IPS-18a (cell line): Measurements from ENCODE around the gene TRAK1.

Experiments
- H3K27ac ChIP-seq: one replicate; pipeline ENCODE4 v1.5.1; 2013; ENCODE audit warnings: low read length
- H3K27me3 ChIP-seq: one replicate; pipeline ENCODE4 v1.6.1; 2013; ENCODE audit warnings: mild to moderate bottlenecking, low read length; ENCODE audit not compliant: control insufficient read depth, insufficient read depth
- H3K36me3 ChIP-seq: one replicate; pipeline ENCODE4 v1.6.1; 2013; ENCODE audit warnings: low read depth, low read length; ENCODE audit not compliant: control insufficient read depth
- H3K4me1 ChIP-seq: one replicate; pipeline ENCODE4 v1.6.1; 2013; ENCODE audit warnings: low read depth, low read length; ENCODE audit not compliant: control insufficient read depth
- H3K4me3 ChIP-seq: one replicate; pipeline ENCODE4 v1.5.1; 2013; ENCODE audit warnings: low read length
- H3K9ac ChIP-seq: one replicate; pipeline ENCODE4 v1.6.1; 2013; ENCODE audit warnings: mild to moderate bottlenecking, low read length, moderate library complexity
- H3K9me3 ChIP-seq: one replicate; pipeline ENCODE4 v1.6.1; 2013; ENCODE audit warnings: low read depth, low read length; ENCODE audit not compliant: control insufficient read depth

TRAK1 gene

GRCh38 chr3:42177801-42178150 is 86.6 kb downstream of the TRAK1 start:
- no peak overlapping the region for H3K27ac ChIP-seq
- no peaks in the 10 kb centered on the region for H3K27me3 ChIP-seq

DNA sequence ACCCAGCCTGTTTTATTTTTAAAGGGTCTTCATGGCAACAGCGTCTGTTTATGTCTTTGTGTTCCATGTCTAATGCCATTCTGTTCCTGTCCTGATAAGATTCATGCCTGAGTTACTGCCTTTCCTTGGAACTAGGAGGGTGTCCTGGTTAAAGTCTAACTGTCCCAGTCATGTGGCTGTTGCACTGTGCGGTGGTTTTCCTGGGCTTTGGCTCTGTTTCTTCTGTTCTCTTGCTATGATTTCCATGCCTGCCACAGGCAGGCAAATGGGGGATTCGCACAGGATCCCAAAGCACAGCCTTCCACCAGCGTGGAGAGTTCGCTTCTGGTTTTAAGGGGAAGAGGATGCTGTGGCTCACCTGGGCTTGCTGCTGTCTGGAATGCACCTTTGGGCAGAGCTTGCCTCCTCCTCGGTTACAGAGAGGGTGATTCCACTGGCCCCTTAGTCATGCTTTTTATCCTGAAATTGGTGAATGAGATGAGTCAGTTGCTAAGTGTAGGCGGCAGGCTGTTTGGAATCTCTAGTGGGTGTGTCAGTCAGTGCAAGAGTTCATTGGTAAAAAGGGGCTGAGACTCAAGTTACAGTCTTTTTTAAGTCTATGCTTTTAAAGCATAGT is 88.1 kb downstream of the TRAK1 start:
- Histone ChIP-seq H3K9ac (peak overlapping the region; percentile 25), H3K36me3 (no peaks in the 10 kb centered on the region), H3K9me3 (no peaks in the 10 kb centered on the region), H3K27me3 (no peaks in the 10 kb centered on the region), H3K4me3 (no peak overlapping the region), H3K27ac (peak overlapping the region; percentile 33), H3K4me1 (peaks cover 6% of the 10 kb centered on the region)

More at GRCh38 chr3:42177801-42178150, 86.6 kb downstream of the TRAK1 start:
- no peak overlapping the region for H3K9ac ChIP-seq
- H3K4me3 ChIP-seq, result no peak overlapping the region
- peaks cover 6% of the 10 kb centered on the region for H3K4me1 ChIP-seq
- no peaks in the 10 kb centered on the region for H3K9me3 ChIP-seq
- H3K36me3 ChIP-seq, result no peaks in the 10 kb centered on the region

GRCh38 chr3:42180901-42181300 is 89.7 kb downstream of the TRAK1 start:
- Histone ChIP-seq H3K4me3 (no peak overlapping the region), H3K36me3 (peaks cover 5% of the 10 kb centered on the region), H3K27me3 (no peaks in the 10 kb centered on the region), H3K27ac (no peak overlapping the region), H3K9me3 (no peaks in the 10 kb centered on the region), H3K9ac (no peak overlapping the region), H3K4me1 (peaks cover 6% of the 10 kb centered on the region)

- H3K27ac ChIP-seq, result no peak overlapping the region
- peaks cover 5% of the 10 kb centered on the region for H3K36me3 ChIP-seq
- H3K27me3 ChIP-seq, result no peaks in the 10 kb centered on the region
- no peak overlapping the region for H3K4me3 ChIP-seq
- no peak overlapping the region for H3K9ac ChIP-seq
- peaks cover 6% of the 10 kb centered on the region for H3K4me1 ChIP-seq
- no peaks in the 10 kb centered on the region for H3K9me3 ChIP-seq
Measured at GRCh38 chr3:42182555-42182954, 91.4 kb downstream of the TRAK1 start.

DNA sequence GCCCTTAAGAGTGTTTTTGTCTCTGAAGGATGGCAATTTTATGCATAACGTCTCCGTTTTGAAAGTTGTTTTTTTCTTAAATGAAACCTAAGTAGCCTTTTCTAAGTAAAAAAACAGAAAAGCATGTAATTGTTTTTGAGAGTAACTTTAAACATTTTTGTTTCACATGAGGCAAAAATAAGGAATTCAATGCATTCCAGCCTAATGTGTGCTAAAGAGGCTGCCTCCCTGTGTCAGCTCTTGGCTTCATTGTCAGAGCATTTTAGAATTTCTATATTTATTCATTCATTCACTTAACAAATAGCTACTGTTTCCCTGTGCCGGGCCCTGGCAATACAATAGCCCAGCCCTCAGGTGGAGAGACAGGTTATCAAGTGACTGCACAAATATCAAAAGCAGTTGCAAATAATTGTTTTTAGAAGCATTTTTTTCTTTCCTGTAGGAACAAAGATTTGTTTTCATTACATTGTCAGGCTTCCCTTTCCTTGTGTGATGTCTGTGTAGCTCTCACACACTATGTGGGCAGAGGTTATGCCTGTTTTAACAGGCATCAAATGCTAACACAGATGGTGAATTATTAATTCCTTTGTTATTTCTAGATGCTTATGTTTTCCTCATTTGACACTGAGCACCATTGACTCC is 93.0 kb downstream of the TRAK1 start:
- H3K4me1 ChIP-seq, result peaks cover 3% of the 10 kb centered on the region
- H3K36me3 ChIP-seq, result peaks cover 16% of the 10 kb centered on the region
- H3K9me3 ChIP-seq, result no peaks in the 10 kb centered on the region
- no peak overlapping the region for H3K27ac ChIP-seq
- no peak overlapping the region for H3K9ac ChIP-seq
- no peaks in the 10 kb centered on the region for H3K27me3 ChIP-seq
- H3K4me3 ChIP-seq, result no peak overlapping the region

DNA sequence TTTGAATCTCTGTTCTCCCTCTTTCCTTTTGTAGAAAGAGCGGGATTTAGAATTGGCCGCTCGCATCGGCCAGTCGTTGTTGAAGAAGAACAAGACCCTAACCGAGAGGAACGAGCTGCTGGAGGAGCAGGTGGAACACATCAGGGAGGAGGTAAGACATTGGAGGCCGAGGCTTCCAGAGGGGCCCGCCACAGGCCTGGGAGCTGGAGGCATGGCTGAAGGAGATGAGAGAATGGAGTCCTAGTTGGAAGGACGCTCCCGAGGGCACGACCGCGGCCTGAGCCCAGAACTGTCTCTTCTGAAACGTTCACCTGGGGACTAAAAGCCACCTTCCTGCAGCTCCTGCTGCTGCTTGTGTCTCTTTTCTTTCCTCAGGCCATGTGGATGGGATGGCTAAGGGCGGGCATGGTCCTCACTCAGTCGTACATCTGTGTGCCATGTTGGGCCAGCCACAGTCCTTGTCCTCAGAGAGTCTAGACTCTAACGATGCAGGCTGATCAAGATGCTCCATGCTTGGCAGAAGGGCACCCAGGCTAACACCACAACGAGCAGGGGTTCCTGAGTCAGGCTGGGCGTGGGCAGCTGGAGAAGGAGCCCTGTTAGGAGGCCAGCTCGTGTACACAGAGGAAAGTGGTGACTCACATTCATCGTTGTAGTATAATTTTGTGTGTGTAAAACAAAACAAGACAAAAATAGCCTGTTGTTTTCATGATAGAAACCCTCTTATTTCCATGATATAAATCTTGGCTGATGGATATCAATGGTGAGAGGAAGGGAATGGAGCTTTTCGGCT is 93.7 kb downstream of the TRAK1 start:
- Histone ChIP-seq H3K36me3 (peaks cover 17% of the 10 kb centered on the region), H3K9ac (no peak overlapping the region), H3K27me3 (no peaks in the 10 kb centered on the region), H3K27ac (no peak overlapping the region), H3K4me1 (no peaks in the 10 kb centered on the region), H3K4me3 (no peak overlapping the region), H3K9me3 (no peaks in the 10 kb centered on the region)

GRCh38 chr3:42187936-42188335 is 96.8 kb downstream of the TRAK1 start:
- Histone ChIP-seq H3K36me3 (peaks cover 17% of the 10 kb centered on the region), H3K27me3 (no peaks in the 10 kb centered on the region), H3K4me3 (no peak overlapping the region), H3K4me1 (peaks cover 5% of the 10 kb centered on the region), H3K9ac (no peak overlapping the region), H3K27ac (no peak overlapping the region), H3K9me3 (no peaks in the 10 kb centered on the region)

- H3K36me3 ChIP-seq, result peaks cover 17% of the 10 kb centered on the region
- H3K9ac ChIP-seq, result no peak overlapping the region
- H3K27me3 ChIP-seq, result no peaks in the 10 kb centered on the region
- no peaks in the 10 kb centered on the region for H3K9me3 ChIP-seq
- H3K4me3 ChIP-seq, result no peak overlapping the region
- H3K27ac ChIP-seq, result no peak overlapping the region
- peaks cover 5% of the 10 kb centered on the region for H3K4me1 ChIP-seq
Measured at GRCh38 chr3:42188376-42188775, 97.2 kb downstream of the TRAK1 start.

DNA sequence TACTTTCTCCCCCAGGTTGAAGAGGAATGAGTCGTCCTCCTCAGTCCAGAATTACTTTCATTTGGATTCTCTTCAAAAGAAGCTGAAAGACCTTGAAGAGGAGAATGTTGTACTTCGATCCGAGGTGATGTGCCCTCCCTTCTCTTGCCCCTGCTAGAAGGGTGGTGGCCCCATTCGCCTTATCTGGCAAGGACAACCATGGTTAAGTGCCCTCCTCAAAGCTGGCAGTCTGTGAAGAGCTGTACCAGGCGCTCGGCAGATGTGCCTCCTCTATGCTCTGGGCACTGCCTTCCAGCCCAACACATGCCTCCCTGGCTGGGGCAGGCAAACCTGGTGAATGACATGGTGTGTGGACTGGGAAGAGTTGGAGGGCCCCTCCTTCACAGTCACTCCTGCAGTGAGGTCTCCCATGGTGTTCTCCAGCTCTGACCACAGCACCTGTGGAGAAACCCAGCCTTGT is 97.9 kb downstream of the TRAK1 start:
- no peaks in the 10 kb centered on the region for H3K27me3 ChIP-seq
- peaks cover 17% of the 10 kb centered on the region for H3K36me3 ChIP-seq
- no peak overlapping the region for H3K4me3 ChIP-seq
- peaks cover 5% of the 10 kb centered on the region for H3K4me1 ChIP-seq
- H3K9me3 ChIP-seq, result no peaks in the 10 kb centered on the region
- no peak overlapping the region for H3K27ac ChIP-seq
- H3K9ac ChIP-seq, result no peak overlapping the region

DNA sequence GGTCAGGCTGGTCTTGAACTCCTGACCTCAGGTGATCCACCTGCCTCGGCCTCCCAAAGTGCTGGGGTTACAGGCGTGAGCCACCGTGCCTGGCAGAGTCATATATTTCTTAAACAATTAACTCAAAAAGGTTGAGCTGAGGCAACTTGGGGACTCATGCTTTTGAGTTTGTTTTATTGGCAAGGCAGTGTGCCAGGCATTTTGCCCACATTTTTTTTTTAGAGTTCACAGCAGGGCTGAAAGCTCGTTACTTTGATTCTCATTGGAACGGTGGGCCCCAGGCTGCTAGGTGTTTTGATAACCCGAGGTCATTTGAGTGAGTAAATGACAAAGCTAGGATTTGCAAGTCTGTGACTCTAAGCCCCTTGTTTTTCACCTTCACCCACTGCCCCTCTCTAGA is 98.6 kb downstream of the TRAK1 start:
- no peak overlapping the region for H3K27ac ChIP-seq
- H3K27me3 ChIP-seq, result no peaks in the 10 kb centered on the region
- H3K9ac ChIP-seq, result no peak overlapping the region
- peaks cover 20% of the 10 kb centered on the region for H3K36me3 ChIP-seq
- H3K4me1 ChIP-seq, result peaks cover 5% of the 10 kb centered on the region
- no peaks in the 10 kb centered on the region for H3K9me3 ChIP-seq
- H3K4me3 ChIP-seq, result no peak overlapping the region

- H3K9me3 ChIP-seq, result no peaks in the 10 kb centered on the region
- no peak overlapping the region for H3K4me3 ChIP-seq
- H3K36me3 ChIP-seq, result peaks cover 20% of the 10 kb centered on the region
- peak overlapping the region; percentile 25 for H3K27ac ChIP-seq
- H3K27me3 ChIP-seq, result no peaks in the 10 kb centered on the region
- H3K9ac ChIP-seq, result no peak overlapping the region
- peaks cover 5% of the 10 kb centered on the region for H3K4me1 ChIP-seq
Measured at GRCh38 chr3:42190701-42191442, 99.7 kb downstream of the TRAK1 start.
